Measurements from ENCODE around the gene FPR1. TPM values are rescaled to one million over a fixed set of nuclear protein-coding genes. Genes with fewer than 3 reads are reported as not detected.

FPR1 gene
- total and polyA plus RNA-seq, 9 donors = 0.66 to 3.2 (median 1.9) TPM

DNA sequence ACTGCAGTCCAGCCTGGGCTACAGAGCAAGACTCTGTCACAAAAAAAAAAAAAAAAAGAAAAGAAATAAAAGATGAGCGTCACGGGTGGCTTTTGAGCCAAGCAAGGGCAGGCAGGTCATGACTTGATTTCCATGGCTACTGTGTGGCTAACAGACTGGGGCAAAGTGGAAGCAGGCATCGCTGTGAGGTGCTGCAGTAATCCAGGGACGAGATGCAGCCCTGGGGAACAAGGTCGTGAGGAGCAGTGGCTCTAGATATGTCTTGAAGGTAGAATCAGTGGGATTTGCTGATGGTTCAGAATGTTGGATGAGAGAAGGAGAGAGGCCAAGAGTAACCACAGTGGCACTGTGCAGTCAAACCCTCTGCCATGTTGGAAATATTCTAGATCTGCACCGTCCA, 42.1 kb downstream of the FPR1 start:
- no peak for DNase-seq
- Histone ChIP-seq H3K9me3 (replicated peaks; ENCODE audit: control insufficient read depth, low read depth, low read length) (no peaks in the 10 kb centered on the region), H3K4me3 (ENCODE audit: low read length) (no peak overlapping the region), H3K27me3 (ENCODE audit: control insufficient read depth, insufficient read depth, low read length) (no peaks in the 10 kb centered on the region), H3K4me1 (ENCODE audit: control insufficient read depth, insufficient read depth, low read length) (peaks cover 3% of the 10 kb centered on the region), H3K27ac (ENCODE audit: low read length) (no peak overlapping the region), H3K36me3 (ENCODE audit: control insufficient read depth, insufficient read depth, low read length) (peaks cover 27% of the 10 kb centered on the region)
- WGBS (ENCODE audit: insufficient coverage) = 64% methylated on average over 6 of the region's 6 CpGs

DNA sequence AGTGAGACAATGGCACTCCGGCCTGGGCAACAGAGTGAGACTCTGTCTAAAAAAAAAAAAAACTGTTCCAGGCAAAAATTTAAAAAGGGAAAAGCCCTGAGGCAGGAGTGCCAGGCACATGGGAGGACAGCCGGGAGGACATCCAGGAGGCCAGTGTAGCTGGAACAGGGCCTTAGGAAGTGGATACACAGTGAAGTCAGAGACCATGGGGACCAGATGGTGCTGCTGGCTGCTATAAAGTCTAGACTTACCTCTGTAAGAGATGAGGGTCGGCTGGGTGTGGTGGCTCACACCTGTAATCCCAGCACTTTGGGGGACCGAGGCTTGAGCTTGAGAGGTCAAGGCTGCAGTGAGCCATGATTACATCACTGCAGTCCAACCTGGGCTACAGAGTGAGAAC, 42.9 kb downstream of the FPR1 start:
- no peaks in the 10 kb centered on the region for H3K9me3 ChIP-seq (replicated peaks; ENCODE audit: control insufficient read depth, low read depth, low read length)
- no peak for DNase-seq
- no peaks in the 10 kb centered on the region for H3K27me3 ChIP-seq (ENCODE audit: control insufficient read depth, insufficient read depth, low read length)
- H3K4me3 ChIP-seq (ENCODE audit: low read length) = no peak overlapping the region
- H3K27ac ChIP-seq (ENCODE audit: low read length) = no peak overlapping the region
- 60% methylated on average over 4 of the region's 4 CpGs for WGBS (ENCODE audit: insufficient coverage)
- peaks cover 27% of the 10 kb centered on the region for H3K36me3 ChIP-seq (ENCODE audit: control insufficient read depth, insufficient read depth, low read length)
- peaks cover 6% of the 10 kb centered on the region for H3K4me1 ChIP-seq (ENCODE audit: control insufficient read depth, insufficient read depth, low read length)

DNA sequence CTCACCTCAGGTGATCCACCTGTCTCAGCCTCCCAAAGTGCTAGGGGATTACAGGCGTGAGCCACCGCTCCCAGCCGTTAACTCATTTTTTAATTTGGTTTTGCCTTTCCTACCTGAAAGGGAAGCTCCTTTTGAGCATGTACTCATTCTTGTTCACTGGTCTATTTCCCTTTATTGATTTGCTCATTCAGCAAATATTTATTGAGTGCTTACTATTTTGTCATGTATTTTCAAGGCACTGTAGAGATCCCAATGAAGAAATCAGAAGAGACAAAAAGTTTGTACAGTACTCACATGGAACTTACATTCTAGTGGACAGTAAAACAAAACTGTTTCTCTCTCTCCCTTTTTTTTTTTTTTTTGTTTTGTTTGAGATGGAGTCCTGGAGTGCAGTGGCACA, 44.8 kb downstream of the FPR1 start:
- peaks cover 26% of the 10 kb centered on the region for H3K4me1 ChIP-seq (ENCODE audit: control insufficient read depth, insufficient read depth, low read length)
- H3K9me3 ChIP-seq (replicated peaks; ENCODE audit: control insufficient read depth, low read depth, low read length) = no peaks in the 10 kb centered on the region
- no peak overlapping the region for H3K27ac ChIP-seq (ENCODE audit: low read length)
- H3K36me3 ChIP-seq (ENCODE audit: control insufficient read depth, insufficient read depth, low read length) = peaks cover 29% of the 10 kb centered on the region
- peaks cover 3% of the 10 kb centered on the region for H3K27me3 ChIP-seq (ENCODE audit: control insufficient read depth, insufficient read depth, low read length)
- no peak for DNase-seq
- WGBS (ENCODE audit: insufficient coverage) = 80% methylated on average over 1 of the region's 3 CpGs
- H3K4me3 ChIP-seq (ENCODE audit: low read length) = no peak overlapping the region

DNA sequence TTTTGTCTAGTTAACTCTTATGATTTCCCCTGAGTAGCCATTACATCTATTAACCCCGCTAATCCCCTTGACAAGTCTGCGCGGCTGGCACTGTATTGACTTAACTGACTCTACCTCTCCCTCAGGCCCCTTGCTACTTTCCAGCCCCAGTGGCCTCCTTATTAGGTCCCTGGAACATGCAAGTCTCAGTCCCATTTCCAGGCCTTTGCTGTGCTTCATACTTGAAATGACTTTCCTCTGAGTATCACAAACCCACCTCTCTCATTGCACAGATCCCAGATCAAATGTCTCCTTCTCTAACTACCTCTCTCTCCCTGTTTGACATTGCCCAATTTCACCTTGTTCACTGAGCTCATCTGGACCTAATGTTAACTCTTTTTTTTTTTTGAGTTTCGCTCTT, 45.4 kb downstream of the FPR1 start:
- Histone ChIP-seq H3K27ac (ENCODE audit: low read length) (no peak overlapping the region), H3K4me3 (ENCODE audit: low read length) (no peak overlapping the region), H3K9me3 (replicated peaks; ENCODE audit: control insufficient read depth, low read depth, low read length) (no peaks in the 10 kb centered on the region), H3K36me3 (ENCODE audit: control insufficient read depth, insufficient read depth, low read length) (peaks cover 34% of the 10 kb centered on the region), H3K4me1 (ENCODE audit: control insufficient read depth, insufficient read depth, low read length) (peaks cover 28% of the 10 kb centered on the region), H3K27me3 (ENCODE audit: control insufficient read depth, insufficient read depth, low read length) (peaks cover 3% of the 10 kb centered on the region)
- no peak for DNase-seq
- 95% methylated on average over 4 of the region's 4 CpGs for WGBS (ENCODE audit: insufficient coverage)

DNA sequence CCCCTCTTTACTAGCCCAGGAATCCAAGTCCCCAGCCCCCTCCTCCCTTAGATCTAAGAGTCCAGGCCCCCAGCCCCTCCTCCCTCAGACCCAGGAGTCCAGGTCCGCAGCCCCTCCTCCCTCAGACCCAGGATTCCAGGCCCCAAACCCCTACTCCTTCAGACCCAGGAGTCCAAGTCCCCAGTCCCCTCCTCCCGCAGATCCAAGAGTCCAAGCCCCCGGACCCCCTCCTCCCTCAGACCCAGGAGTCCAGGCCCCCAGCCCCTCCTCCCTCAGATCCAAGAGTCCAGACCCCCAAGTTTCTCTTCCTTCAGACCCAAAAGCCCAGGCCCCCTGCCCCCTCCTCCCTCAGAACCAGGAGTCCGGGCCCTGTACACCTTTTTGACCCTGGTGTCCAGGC, 47.1 kb downstream of the FPR1 start:
- Histone ChIP-seq H3K27me3 (ENCODE audit: control insufficient read depth, insufficient read depth, low read length) (peaks cover 3% of the 10 kb centered on the region), H3K36me3 (ENCODE audit: control insufficient read depth, insufficient read depth, low read length) (peaks cover 47% of the 10 kb centered on the region), H3K9me3 (replicated peaks; ENCODE audit: control insufficient read depth, low read depth, low read length) (no peaks in the 10 kb centered on the region), H3K27ac (ENCODE audit: low read length) (peak overlapping the region; percentile 92), H3K4me3 (ENCODE audit: low read length) (peak overlapping the region; percentile 73), H3K4me1 (ENCODE audit: control insufficient read depth, insufficient read depth, low read length) (peaks cover 28% of the 10 kb centered on the region)
- no peak for DNase-seq
- WGBS (ENCODE audit: insufficient coverage) = 45% methylated on average over 2 of the region's 4 CpGs

DNA sequence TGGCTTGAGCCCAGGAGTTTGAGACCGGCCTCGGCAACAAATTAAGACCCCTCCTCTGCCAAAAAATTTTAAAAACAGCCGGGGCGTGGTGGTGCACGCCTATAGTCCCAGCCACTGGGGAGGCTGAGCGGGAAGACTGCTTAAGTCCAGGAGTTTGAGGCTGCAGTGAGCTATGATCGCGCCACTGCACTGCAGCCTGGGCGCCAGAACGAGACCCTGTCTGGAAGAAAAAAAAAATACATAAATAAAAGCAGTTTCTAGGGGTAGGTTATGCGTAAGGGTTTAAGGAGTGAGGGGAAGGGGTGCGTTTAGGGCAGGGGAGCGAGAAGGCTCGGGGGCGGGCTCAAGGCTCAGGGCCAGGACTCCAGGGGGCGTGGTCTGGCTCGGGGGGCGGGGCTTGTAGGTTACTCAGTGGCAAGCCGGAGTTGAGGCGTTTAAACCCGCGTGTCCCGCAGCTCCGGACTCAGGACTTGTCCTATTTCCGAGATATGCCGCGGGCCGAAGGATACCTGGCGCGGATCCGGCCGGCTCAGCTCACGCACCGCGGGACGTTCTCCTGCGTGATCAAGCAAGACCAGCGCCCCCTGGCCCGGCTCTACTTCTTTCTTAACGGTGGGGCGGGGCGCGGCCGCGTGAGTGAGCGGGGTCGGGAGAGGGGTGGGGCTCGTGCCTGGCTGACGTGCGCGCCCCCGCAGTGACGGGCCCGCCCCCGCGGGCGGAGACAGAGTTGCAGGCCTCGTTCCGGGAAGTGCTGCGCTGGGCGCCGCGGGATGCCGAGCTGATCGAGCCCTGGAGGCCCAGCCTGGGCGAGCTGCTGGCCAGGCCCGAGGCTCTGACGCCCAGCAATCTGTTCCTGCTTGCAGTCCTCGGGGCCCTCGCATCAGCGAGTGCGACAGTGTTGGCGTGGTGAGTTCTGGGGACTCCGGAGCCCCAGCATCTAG, 47.8 kb downstream of the FPR1 start:
- under 1% methylated on average over 63 of the region's 74 CpGs for WGBS (ENCODE audit: insufficient coverage)
- peaks cover 28% of the 10 kb centered on the region for H3K4me1 ChIP-seq (ENCODE audit: control insufficient read depth, insufficient read depth, low read length)
- H3K27ac ChIP-seq (ENCODE audit: low read length) = peak overlapping the region; percentile 93
- peaks cover 55% of the 10 kb centered on the region for H3K36me3 ChIP-seq (ENCODE audit: control insufficient read depth, insufficient read depth, low read length)
- H3K27me3 ChIP-seq (ENCODE audit: control insufficient read depth, insufficient read depth, low read length) = peaks cover 3% of the 10 kb centered on the region
- peak overlapping the region; percentile 73 for H3K4me3 ChIP-seq (ENCODE audit: low read length)
- DNase-seq = peak; percentile 98
- H3K9me3 ChIP-seq (replicated peaks; ENCODE audit: control insufficient read depth, low read depth, low read length) = no peaks in the 10 kb centered on the region

DNA sequence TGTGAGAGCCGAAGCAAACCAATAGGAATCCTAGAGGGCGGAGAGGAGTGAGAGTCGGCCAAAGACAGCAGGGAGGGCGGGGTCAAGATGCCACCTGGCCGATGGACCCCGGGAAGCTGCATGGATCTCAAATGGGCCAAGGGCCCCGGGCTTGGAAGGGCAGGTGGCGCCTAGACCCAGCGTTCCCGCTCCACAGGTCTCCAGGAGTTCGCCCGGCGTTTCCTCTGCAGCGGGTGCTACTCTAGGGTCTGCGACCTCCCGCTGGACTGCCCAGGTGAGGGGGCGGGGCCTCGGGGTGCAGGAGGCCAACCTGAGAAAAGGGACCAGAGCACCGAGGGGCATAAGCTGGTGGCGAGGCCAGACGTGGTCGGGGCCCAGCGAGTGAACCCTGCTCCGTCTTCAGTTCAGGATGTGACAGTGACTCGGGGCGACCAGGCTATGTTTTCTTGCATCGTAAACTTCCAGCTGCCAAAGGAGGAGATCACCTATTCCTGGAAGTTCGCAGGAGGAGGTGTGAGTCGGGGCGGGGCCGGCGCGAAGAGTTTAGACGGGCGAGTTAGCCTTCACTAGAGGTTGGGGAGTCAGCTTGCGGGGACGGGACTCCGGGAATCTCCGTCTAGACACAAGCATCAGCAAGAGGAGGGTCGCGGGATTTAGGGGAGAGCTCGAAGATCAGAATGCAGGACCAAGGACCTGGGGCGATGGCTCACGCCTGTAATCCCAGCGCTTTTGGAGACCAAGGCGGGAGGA, 48.7 kb downstream of the FPR1 start:
- H3K36me3 ChIP-seq (ENCODE audit: control insufficient read depth, insufficient read depth, low read length) = peaks cover 63% of the 10 kb centered on the region
- DNase-seq = no peak
- WGBS (ENCODE audit: insufficient coverage) = 29% methylated on average over 40 of the region's 46 CpGs
- H3K27me3 ChIP-seq (ENCODE audit: control insufficient read depth, insufficient read depth, low read length) = peaks cover 3% of the 10 kb centered on the region
- peak overlapping the region; percentile 93 for H3K27ac ChIP-seq (ENCODE audit: low read length)
- peaks cover 28% of the 10 kb centered on the region for H3K4me1 ChIP-seq (ENCODE audit: control insufficient read depth, insufficient read depth, low read length)
- no peaks in the 10 kb centered on the region for H3K9me3 ChIP-seq (replicated peaks; ENCODE audit: control insufficient read depth, low read depth, low read length)
- H3K4me3 ChIP-seq (ENCODE audit: low read length) = no peak overlapping the region

DNA sequence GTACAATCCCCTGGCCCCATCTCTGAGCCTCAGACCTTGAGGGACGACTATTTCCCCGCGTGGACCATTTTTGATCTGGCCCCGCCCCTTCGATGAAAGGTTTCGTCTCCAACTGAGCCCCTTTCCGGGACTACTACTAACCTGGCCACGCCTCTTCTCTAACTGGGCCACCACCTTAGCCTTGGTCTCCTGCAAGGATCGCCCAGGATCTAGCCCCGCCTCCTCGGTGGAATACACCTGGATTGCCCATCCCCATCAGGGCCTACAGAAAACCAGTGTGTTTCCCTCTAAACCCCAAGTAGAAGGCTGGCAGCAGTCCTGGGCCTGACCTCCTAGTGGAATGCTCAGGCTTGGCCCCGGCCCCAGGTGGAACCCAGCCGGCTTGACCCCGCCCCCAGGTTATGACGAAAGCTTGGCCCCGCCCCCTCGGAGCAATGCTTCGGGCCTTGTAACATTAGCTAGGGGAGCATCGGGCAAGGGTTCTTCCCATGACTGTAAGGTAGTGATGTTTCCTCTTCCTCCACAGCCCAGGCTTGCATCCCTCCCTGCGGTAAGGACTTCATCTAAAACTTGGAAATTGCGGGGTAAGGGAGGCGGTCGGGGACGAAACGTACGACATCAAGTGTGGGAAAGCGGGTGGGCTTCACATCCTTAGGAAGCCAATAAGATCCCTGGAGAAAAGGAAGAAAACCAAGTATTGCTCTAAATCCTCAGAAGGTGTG, 49.4 kb downstream of the FPR1 start:
- Histone ChIP-seq H3K9me3 (replicated peaks; ENCODE audit: control insufficient read depth, low read depth, low read length) (no peaks in the 10 kb centered on the region), H3K4me3 (ENCODE audit: low read length) (no peak overlapping the region), H3K36me3 (ENCODE audit: control insufficient read depth, insufficient read depth, low read length) (peaks cover 61% of the 10 kb centered on the region), H3K27me3 (ENCODE audit: control insufficient read depth, insufficient read depth, low read length) (peaks cover 3% of the 10 kb centered on the region), H3K4me1 (ENCODE audit: control insufficient read depth, insufficient read depth, low read length) (peaks cover 28% of the 10 kb centered on the region), H3K27ac (ENCODE audit: low read length) (peak overlapping the region; percentile 93)
- WGBS (ENCODE audit: insufficient coverage) = 36% methylated on average over 19 of the region's 27 CpGs
- peak; percentile 66 for DNase-seq

DNA sequence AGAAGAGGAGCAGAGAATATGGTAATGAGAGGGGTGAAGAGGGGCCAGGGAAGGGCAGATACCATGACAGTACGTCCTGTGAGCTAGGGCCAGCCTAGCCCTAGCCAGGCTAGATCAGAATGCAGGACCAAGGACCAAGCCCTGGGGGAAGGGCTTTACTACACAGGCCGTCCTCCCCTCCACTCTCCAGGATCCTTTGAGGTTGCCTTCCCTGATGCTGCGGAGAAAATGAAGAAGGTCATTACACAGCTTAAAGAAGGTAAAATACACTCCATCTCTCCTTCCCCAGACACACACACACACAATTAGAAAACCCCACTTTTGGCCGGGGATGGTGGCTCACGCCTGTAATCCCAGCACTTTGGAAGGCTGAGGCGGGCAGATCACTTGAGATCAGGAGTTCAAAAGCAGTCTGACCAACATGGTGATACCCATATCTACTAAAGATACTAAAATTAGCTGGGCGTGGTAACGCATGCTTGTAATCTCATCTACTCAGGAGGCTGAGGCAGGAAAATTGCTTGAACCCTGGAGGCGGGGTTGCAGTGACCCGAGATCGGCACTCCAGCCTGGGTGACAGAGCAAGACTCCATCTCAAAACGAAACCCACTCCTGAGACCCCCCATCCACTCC, 50.1 kb downstream of the FPR1 start:
- Histone ChIP-seq H3K4me1 (ENCODE audit: control insufficient read depth, insufficient read depth, low read length) (peaks cover 28% of the 10 kb centered on the region), H3K27me3 (ENCODE audit: control insufficient read depth, insufficient read depth, low read length) (peaks cover 3% of the 10 kb centered on the region), H3K36me3 (ENCODE audit: control insufficient read depth, insufficient read depth, low read length) (peaks cover 63% of the 10 kb centered on the region), H3K27ac (ENCODE audit: low read length) (peak overlapping the region; percentile 93), H3K4me3 (ENCODE audit: low read length) (no peak overlapping the region), H3K9me3 (replicated peaks; ENCODE audit: control insufficient read depth, low read depth, low read length) (no peaks in the 10 kb centered on the region)
- DNase-seq = no peak
- 62% methylated on average over 5 of the region's 12 CpGs for WGBS (ENCODE audit: insufficient coverage)
